GM21825 (cell line): ENCODE measurements around the gene ITGBL1.

Experiments used
- ATAC-seq: cut with Tn5 transposase; IDR thresholded peaks from one replicate; pipeline ENCODE4 v1.9.1; 2021; ENCODE audit warnings: mild to moderate bottlenecking, moderate library complexity; ENCODE audit not compliant: unreplicated experiment

The ITGBL1 gene

GRCh38 chr13:101555610-101556009 is 103.1 kb downstream of the ITGBL1 start:
- ATAC-seq = no peak

GRCh38 chr13:101556676-101557123 is 104.2 kb downstream of the ITGBL1 start:
- ATAC-seq = no peak

GRCh38 chr13:101565317-101565716 is 112.8 kb downstream of the ITGBL1 start:
- no peak for ATAC-seq

- ATAC-seq = no peak
These were observed 115.4 kb downstream of the ITGBL1 start for GRCh38 chr13:101567841-101568240.

GRCh38 chr13:101569807-101570206 is 117.3 kb downstream of the ITGBL1 start:
- no peak for ATAC-seq

GRCh38 chr13:101570410-101570809 is 117.9 kb downstream of the ITGBL1 start:
- no peak for ATAC-seq

- ATAC-seq = no peak
These were observed 120.0 kb downstream of the ITGBL1 start for GRCh38 chr13:101572456-101572855.

GRCh38 chr13:101575581-101575980 is 123.1 kb downstream of the ITGBL1 start:
- ATAC-seq = no peak

- no peak for ATAC-seq
These were observed 124.0 kb downstream of the ITGBL1 start for GRCh38 chr13:101576455-101576854.

- no peak for ATAC-seq
These were observed 124.5 kb downstream of the ITGBL1 start for GRCh38 chr13:101576977-101577376.

- ATAC-seq = no peak
These were observed 126.9 kb downstream of the ITGBL1 start for GRCh38 chr13:101579281-101579802.

GRCh38 chr13:101584331-101584730 is 131.9 kb downstream of the ITGBL1 start:
- no peak for ATAC-seq

- no peak for ATAC-seq
These were observed 138.0 kb downstream of the ITGBL1 start for GRCh38 chr13:101590479-101590878.

GRCh38 chr13:101594936-101595335 is 142.5 kb downstream of the ITGBL1 start:
- no peak for ATAC-seq

GRCh38 chr13:101596803-101597202 is 144.3 kb downstream of the ITGBL1 start:
- no peak for ATAC-seq

GRCh38 chr13:101611491-101612475 is 159.3 kb downstream of the ITGBL1 start:
- no peak for ATAC-seq

GRCh38 chr13:101612735-101613134 is 160.3 kb downstream of the ITGBL1 start:
- no peak for ATAC-seq

GRCh38 chr13:101614491-101614890 is 162.0 kb downstream of the ITGBL1 start:
- ATAC-seq = no peak

GRCh38 chr13:101618440-101619187 is 166.1 kb downstream of the ITGBL1 start:
- no peak for ATAC-seq

- ATAC-seq = no peak
These were observed 168.6 kb downstream of the ITGBL1 start for GRCh38 chr13:101621099-101621498.

GRCh38 chr13:101623470-101624209 is 171.2 kb downstream of the ITGBL1 start:
- no peak for ATAC-seq
